HPDE6-E6E7 (cell line): ENCODE data around the gene TLL1.

Experiments
- DNase-seq: peaks from one replicate; pipeline ENCODE4 v3.0.0; 2011; ENCODE audit warnings: missing footprints; ENCODE audit errors: extremely low spot score

TLL1 gene

DNA sequence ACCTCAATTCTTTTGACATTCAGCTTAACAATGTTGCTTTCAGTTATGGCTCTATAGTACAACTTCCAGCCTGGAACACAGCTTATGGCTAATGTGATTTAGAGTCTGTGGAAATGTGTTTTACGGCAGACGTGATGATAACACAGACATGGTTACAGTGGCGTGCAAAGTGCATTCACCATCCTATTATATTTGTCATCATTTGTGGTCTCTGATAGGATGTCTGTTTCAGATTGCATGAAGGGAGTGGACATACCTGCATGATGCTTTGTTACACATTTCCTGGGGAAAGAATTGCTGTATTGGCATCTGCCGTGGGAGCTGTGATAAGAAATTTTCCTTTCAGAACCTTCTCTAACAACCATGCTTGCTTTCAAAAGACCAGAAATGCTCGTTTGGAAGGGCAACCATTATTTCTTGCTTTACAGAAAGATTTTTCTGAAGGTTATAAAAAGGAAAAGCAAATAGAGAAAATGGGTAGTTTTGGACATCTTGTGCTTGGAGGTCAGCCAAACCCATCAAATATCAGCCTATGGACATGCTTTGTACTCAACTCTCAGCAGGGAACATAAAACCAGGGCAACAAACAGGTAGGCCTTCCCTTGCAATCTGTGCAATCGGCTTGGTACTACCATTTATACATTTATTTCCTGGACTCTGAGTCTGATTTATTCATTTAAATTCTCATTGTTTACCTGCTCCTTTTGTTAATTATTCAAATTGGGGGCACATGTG is 273.9 kb downstream of the TLL1 start:
- no peak for DNase-seq
